Ramos (cell line): Measurements from ENCODE around the gene CDC14B.

Experiments used
- in situ Hi-C: fragments of 300-500 bp; cut with MboI; formaldehyde crosslinking; loops from one replicate; pipeline ENCODE4 v1.14.3; 2022; ENCODE audit warnings: low sequenced_read_pairs; ENCODE audit not compliant: unreplicated experiment

CDC14B gene

DNA sequence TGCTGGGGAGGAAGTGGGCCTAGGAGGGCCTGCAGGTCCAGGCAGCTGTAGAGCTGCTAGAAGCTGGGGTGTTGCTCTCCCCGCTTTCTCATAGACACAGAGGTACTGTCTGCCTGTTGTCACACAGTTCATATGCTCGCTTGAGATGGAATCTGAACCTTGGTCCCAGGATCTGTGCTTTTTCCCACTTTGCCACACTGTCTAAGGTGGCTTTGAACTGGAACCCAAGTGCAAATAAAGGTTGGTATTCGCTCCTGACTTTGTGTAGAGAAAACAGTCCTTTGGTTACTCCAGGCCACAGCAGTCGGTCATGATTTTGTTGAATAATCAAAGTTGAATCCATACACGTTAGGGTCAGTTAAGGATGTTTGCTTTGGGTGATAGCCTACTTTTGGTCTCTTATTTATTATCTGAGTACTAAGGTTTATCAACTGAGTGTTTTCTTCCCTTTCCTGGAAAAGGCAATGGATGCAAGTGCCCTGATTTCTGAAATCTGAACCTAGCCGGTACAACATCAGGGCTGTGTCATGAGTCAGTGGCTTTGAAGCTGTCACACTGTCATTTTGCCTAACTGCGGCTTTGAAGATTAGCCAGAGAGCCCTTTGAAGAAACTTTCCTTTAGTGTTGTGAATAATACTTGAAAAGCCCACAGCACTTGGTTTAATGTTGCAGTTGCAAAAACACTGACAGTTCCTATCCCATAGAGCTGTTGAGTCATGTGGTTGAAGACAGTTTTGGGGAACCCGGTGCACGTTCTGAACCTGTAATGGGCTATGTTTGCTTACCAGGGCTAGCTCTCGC is 128.4 kb downstream of the CDC14B start:
- in situ Hi-C loops: no loop called here

DNA sequence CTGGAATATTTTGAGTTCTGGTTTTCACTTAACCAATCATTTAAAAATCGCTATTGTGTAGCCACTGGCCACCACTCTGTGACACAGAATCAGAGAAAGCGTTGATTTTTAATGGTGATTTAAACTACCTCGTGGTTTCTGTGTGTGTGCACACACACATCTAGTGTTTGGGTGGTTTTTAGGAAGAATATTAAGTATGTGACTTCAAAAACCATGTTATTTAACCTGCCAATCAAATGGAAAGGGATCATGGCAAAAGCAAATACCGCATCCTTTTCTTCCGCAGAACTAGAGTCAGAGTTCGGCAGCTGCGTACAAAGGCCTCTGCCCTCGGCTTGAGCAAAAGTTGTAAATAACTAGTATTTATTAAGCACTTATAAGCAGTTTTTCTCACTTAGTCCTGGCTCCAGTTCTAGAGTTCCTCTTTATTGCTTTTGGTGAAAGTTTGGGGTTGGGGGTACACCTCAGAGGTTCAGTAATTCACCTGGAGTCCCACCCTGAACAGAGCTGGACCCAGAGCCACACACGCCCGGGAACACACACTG is 129.0 kb downstream of the CDC14B start:
- in situ Hi-C loops: no loop called here

DNA sequence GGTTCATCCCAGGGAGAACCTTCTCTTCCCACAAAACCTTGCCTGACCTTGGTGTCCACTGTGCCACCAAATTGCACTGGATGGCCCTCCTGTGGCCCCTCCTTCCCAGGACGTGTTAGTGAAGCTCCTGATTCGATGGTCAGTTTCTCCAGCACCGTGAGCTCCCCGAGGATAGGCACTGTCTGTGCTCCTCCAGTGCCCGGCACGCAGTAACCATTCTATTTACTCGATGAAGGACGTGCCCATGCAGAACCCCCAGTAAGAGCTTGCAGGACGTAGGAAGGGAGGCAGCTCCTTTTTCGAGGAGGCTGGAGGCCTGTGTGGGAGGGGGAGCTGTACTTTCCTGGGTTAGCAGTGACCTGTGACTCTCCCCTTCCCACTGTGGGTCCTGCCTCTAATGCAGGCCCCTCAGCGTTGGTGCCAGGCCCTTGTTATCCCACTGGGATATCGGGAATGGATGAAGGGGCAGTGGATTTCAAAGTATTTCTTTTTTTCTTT is 130.1 kb downstream of the CDC14B start:
- in situ Hi-C loops: no loop called here

DNA sequence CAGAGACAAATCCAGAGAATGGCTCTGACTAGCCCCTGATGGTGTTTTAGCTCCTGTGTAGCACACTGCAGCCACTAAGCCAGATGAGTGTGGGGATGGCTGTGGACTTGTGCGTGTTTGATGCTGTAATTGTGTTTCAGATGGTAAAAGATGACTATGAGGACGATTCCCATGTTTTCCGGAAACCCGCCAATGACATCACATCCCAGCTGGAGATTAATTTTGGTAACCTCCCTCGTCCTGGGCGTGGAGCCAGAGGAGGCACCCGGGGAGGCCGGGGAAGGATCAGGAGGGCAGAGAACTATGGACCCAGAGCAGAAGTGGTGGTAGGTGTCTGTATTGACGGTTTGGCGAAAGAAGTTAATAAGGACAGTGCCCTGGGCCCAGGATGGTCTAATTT is 131.7 kb downstream of the CDC14B start:
- in situ Hi-C loops: no loop called here

DNA sequence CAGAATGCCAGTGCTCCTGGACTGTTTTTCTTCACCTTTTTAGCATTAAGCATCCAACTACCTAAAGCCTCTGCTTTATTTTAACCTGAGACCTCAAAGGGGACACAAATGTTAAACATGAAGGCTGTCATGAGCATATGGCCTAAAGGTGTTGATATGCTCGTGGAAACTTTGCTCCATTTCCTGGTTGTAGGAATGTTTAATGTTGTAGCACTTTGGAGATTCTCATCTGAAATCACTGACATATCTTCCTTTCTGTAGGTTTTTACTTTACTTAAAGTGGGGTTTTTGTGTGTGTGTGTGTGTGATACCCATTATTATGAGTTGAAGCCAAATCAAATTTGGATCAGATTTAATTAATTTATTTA is 132.6 kb downstream of the CDC14B start:
- in situ Hi-C loops: no loop called here

DNA sequence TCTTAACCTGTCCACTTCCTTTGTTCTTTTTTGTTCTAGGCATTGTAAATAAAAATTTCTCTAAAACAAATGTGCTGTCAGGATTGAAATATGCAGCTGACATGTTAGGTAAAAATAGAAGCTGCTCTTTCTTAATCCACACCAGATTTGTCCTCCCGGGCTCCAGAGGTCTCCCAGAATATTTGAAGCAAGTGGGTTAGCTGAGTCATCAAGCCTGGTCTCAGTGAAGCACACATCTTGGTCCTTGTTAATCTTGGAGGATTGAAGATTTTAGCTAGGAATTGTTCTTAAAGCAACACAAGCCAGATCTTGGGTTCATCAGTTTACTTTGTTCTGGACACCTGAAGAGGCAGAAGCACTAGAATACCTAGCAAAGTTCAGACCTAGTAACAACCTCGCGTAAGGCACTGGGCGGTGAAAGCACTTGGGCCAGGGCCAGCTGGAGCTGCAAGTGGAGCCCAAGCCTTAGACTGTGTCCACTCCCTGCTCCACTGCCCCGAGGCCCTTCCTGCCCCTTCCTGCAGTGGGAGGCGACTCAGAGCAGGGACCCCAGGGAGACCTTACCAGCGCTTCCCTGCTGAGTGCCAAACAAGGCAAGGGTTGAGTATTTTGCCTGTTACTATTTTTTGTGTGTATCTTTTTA is 133.1 kb downstream of the CDC14B start:
- in situ Hi-C loops: no loop called here

DNA sequence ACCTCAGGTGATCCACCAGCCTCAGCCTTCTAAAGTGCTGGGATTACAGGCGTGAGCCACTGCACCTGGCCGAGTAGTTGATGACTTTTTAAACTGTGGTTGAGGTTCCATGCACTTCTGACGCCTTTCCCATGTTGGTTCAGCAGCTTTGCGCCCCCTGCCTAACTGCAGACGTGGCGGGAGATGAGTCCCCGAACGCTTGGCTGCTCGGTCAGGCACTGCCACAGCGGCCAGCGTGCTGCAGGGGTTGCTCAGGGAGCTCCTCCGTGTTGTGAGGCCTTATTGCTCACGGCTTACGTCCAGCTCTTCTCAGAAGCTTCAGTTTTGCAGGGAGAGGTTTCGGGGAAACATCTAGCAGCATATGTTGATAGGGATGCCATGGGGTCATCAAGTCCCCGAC is 134.4 kb downstream of the CDC14B start:
- in situ Hi-C loops: no loop called here

DNA sequence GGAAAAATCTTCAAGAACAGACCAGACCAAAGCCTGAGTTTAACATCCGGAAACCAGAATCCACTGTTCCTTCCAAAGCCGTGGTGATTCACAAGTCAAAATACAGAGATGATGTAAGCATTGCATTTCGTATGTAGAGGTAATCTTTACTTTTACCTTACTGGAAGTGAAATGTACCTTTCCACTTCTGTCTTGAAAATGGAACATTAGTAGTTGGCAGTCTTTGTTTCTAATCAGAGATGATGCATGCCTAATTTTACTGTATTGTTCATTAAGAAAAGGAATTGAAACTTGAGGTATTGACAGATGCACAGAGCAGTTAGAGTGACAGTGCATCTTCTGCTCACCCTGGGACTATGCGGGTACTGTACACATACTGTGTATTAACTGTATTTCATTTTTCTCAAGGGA is 135.1 kb downstream of the CDC14B start:
- in situ Hi-C loops: no loop called here

DNA sequence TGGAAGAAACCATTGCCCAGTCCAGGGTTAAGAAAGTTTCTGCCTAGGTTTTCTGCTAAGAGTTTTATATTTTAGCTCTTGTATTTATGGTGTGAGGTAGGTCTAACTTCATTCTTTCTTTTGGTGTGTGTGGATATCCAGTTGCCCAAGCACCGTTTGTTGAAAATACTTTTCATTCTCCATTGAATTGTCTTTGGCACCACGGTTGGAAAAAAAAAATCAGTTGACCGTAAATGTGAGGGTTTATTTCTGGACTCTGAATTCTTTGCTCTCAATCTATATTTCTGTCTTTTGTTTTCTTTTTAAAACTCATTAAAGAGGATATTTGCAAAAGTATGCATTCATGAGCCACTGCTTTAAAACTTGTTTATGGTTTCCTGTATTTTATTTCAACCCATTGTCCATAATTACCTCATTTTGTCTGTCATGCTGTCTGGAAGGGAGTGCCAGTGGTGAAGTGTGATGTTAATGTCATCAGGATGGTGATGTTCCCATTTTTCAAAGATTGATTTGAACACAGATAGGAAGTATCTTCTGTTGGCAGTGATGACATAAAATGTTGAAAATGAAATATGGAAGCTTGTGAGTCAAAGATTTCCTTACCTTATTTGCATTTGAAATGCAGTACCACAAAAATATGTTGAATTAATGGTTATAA is 135.8 kb downstream of the CDC14B start:
- in situ Hi-C loops: no loop called here

DNA sequence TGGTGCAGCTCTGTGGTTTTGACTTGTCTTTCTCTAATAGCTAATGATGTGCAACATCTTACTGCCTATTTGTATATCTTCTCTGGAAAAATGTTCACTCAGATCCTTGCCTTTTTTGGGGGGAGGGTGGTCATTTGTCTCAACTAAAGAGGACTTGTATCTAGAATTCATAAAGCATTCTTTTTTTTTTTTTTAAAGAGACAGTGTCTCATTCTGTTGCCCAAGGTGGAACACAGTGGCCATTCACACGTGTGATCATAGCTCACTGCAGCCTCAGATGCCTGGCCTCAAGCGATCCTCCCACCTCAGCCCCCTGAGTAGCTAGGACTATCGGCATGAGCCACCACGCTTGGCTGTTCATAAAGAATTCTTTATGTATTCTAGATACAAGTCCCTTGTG is 136.4 kb downstream of the CDC14B start:
- in situ Hi-C loops: no loop called here

DNA sequence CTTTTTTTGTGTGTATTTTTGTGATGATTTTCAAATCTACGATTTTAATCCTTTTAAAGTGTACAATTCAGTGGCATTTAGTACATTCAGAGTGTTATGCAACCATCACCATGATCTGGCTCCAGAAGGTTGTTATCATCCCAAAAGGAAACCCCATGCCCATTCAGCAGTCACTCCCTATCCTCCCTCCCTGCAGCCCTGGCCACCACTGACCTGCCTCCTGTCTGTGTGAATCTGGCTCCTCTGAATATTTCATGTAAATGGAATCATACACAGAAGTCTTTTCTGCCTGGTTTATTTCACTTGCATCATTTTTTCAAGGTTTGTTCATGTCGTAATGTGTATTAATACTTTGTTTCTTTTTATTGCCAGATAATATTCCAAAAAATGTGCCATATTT is 137.2 kb downstream of the CDC14B start:
- in situ Hi-C loops: no loop called here

DNA sequence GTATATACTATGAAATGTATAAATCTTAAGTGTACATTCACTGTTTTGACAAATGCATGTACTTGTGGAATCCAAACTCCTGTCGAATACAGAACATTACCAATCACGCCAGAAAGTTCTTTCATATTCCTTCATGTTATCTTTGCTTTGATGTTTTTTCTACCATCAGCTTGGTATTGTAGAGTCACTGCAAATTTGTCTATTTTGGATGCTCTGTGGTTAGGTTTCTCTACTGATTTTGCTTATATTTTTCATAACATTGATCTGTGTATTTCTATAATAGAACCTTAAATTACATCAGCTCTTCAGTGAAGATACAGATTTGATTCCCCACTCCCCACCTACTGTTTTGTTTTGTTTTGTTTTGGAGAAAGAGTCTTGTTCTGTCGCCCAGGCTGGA is 138.9 kb downstream of the CDC14B start:
- in situ Hi-C loops: no loop called here

DNA sequence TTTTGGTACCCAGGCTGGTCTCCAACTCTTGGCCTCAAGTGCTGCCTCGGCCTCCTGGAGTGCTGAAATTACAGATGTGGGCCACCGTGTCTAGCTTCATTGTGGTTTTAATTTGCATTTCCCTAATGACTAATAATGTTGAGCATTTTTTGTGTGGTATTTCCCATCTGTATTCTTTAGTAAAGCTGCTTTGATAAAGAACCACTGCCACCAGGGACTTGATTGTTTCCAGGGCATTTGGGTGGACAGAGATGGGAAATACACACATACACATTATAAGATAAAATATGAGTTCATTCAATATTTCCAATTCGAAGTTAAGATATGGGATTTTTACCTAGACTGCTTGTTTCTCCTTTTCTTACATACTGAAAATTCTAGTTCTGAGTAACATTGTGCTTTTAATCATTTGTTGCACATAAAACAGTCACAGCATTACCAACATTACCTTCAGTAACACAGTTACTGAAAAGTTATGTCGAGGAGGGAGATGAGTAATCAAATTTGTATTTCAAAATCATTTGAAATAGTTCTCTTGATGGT is 140.7 kb downstream of the CDC14B start:
- in situ Hi-C loops: no loop called here

DNA sequence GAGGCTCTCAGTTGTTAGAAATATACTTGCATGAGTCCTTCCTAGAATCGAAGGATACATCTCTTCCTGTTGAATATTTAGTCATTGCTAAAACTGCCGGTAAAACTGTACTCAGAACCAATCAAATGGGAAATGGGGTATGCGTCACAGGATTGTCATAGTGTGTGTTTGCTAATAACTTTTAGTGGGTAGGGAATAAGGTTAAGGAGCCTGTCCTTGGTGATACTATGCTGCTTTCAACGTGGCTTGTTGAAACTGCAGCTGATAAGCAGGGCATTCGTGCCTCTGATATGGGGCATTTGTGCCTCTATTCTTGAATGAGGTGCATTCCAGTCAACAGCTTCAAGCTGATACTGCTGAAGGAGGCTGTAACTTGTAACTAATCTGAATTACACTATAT is 143.1 kb downstream of the CDC14B start:
- in situ Hi-C loops: no loop called here

DNA sequence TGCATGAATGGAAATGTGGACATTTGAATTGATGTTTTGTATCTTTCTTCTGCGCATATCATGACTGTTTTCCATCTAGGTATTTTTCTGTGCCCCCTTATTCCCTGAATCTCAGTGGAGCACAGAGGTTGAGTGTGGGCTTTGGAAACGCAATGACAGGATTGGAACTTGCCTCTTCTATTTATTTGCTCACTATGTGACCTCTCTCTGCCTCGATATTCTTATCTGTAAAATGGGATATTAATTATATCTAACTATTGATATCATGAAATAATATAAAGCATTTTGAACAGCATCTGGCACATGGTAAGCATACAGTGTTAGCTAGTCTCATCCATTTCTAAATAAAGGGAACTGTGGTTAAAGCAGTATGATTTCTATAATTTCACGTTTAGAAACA is 143.6 kb downstream of the CDC14B start:
- in situ Hi-C loops: no loop called here

DNA sequence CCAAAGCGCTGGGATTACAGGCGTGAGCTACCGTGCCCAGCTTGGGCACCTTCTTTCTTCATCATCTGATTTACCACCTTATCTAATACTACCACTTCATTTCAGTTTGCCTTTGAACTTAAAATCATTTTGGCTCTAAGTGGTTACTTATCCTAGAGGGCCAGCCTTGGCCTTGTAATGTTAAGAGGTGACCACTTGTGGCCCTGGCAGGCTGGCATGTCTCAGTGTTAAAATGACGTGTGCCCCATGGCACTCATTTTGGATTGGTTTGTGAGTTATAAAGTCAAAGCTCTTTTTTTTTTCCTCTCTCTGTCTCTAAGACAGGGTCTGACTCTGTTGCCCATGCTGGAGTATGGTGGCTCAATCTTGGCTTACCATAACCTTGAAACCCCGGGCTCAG is 151.9 kb downstream of the CDC14B start:
- in situ Hi-C loops: no loop called here

DNA sequence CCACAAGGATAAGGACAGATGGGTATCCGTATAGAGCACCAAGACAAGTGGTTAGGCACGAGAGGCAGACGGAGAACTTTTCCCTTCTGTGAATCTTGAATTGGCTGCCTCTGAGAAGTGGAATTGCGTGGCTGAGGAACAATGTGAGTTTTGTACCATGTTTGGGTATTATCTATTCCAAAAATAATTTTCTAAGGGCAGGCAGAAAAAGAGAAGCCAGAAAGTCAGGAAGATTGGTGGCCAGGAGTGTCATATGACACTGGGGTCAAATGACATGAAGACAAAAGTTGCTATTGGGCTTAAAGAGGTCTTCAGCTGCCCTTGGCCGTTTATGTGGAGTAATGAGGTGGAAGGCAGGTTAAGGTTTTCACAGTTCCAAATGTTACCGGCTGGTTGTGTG is 155.2 kb downstream of the CDC14B start:
- in situ Hi-C loops: no loop called here

DNA sequence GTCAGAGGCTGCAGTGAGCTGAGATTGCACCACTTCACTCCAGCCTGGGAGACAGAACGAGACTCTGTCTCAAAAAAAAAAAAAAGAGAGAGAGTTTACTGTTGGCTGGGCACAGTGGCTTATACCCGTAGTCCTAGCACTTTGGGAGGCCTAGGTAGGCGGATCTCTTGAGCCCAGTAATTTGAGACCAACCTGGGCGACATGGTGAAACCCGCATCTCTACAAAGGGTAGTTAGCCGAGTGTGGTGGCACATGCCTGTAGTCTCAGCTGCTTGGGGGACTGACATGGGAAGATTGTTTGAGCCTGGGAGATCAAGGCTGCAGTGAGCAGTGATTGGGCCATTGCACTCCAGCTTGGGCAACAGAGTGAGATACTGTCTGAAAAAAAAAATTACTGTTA is 157.1 kb downstream of the CDC14B start:
- in situ Hi-C loops: no loop called here

DNA sequence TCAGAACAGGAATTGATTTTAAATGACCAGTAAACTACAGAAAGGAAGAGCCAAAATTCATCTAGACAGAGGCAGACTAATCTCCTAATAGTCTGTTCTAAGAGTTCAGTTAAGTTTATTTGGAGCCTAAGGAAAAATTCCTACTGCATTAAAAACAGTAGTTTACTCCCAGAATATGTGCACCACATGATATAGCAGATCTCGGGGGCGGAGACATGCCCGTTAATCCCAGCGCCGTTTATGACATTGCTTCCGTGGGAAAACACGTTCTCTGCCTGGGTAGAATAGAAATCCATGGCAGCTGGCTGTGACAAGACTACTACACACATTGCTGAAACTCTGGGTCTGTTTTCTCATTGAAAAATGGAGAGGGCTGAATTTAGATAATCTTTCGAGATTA is 158.3 kb downstream of the CDC14B start:
- in situ Hi-C loops: no loop called here

DNA sequence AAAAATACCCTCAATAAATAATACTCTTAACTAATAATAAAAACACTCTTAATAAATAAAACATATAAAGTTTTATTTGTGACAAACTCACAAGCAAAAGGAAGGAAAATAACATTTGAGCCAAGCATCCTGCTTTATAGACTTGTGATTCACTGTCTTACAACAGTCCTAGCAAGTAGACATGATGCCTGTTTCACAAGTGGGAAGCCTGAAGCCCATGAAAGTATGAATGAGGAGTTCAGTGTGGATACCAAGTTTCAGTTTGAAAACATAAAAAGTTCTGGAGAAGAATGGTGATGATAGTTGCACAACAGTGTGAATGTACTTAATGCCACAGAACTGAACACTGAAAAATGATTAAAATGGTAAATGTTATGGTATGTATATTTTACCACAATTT is 158.8 kb downstream of the CDC14B start:
- in situ Hi-C loops: no loop called here

DNA sequence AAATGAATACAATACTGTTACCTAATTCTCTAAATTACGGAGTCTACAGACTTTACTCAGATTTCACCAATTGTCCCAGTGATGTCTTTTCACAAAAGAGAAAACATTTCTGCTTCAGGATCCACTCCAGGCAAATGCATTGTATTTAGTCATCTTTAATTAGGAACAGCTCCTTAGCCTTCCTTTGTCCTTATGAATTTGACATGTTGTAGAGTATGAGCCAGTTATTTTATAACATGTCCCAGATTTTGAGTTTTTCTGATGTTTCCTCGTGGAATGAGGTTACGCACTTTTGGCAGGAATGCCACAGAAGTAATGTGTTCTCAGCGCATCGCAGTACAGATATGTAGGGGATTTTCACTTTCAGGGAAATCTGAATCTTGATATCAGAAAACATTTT is 159.2 kb downstream of the CDC14B start:
- in situ Hi-C loops: no loop called here
